Left cardiac atrium (tissue), 4 donors: ENCODE data around the gene IPP. TPM values are rescaled to one million over a fixed set of nuclear protein-coding genes. Genes with fewer than 3 reads are reported as not detected.
A peak's percentile ranks its signal among the peaks of the same experiment; 100 is the strongest.

Experiments
- ATAC-seq, 2 donors: fragments of 200-7000 bp; cut with Tn5 transposase; one replicate each; pipeline ENCODE4 v1.9.1; 2020; ENCODE audit warnings: mild to moderate bottlenecking in 2 of 2, moderate library complexity in 2 of 2
- DNase-seq: peaks from one replicate; pipeline ENCODE4 v3.0.0-alpha.2; 2020
- intact Hi-C, 2 donors: fragments of 100-400 bp; cut with DNase I; formaldehyde crosslinking; loops; one replicate each; pipeline versions ENCODE4 v1.14.1 to v1.15.1; 2022 to 2023
- long read RNA-seq: library from polyadenylated mRNA; unstranded; transcript quantifications from one replicate; pipeline ENCODE4 v2.0.0, GENCODE V29; 2021
- total RNA-seq, 2 donors: library from RNA; stranded (reverse); fragmentation: NEBNext Ultra II Directional; extraction: Animal tissue kit (Norgen Biotek cat#: 25700); gene quantifications; one replicate each; pipeline ENCODE4 v1.2.1, GENCODE V29; 2021
- donor health status: DM: no; HTN: yes; CAD: no.
- donor health status: DM: no; HTN: yes; CAD: no; lungs with severe emphysema.
- donor health status: DM: yes; HTN: yes; CAD: no.
- donor health status: Dilated cardiomyopathy.

The IPP gene
- 10 to 100 TPM in 1 of 2 donors, 1 to 10 TPM in 1; 9.4 to 11.2 TPM for total RNA-seq
- long read RNA-seq, transcript IPP-202 (9 exons, 3,113 nt), result major isoform, 10 of 17 reads
- long read RNA-seq, partial matches to known transcripts, result 2 of 17 reads
- long read RNA-seq, other reads (novel, unspliced or antisense), result 5 of 17 reads

DNA sequence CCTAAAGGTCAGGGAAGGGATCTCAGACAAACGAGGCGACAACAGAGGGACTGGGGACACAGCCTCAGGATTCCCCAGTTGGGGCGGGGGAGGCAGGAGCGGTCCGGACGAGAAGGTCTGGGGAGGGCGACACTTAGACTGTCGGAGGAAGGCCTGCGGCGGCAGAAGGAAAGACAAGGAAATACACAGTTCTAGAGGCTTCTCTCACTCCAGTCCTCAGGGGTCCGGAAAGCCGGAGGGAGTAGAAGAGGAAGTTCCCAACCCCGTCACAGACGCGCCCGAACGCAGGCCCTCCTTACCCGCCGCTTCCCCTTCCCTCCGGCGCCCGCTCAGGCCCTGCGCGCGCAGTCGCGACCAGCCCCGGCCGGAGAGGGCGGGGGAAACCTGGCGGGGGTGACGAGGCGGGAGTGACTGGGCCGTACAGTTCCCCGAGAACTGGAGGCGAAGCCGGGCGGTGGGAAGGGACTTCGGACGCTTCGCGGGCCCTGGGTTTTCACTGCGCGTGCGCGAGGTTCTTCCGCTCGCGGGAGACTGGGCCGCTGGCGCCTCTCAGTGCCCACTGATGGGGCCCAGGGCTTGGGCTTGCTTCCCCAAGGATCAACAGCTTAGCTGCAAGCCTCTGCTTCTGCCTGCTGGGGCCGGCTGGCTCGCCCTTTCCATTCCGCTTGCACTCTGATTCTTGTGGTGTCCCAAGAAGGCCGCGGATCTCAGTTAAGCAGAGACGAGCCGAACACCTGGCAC, at the start of gene IPP:
TSS of gene IPP (minus strand) at position 356 of the 741 bp plus-strand sequence. CDS start 4,242 bp downstream, outside the sequence.
- intact Hi-C loops, result no loop called here
- ATAC-seq, result peak; percentile 99
- DNase-seq, result peak; percentile 98

GRCh38 chr1:45796946-45797345, 46.5 kb upstream of the IPP start:
- DNase-seq, result no peak
- ATAC-seq, result no peak
- intact Hi-C loops, result no loop called here

- DNase-seq, result no peak
- no peak for ATAC-seq
- intact Hi-C loops, result no loop called here
These were observed 45.9 kb upstream of the IPP start for GRCh38 chr1:45796381-45796780.

DNA sequence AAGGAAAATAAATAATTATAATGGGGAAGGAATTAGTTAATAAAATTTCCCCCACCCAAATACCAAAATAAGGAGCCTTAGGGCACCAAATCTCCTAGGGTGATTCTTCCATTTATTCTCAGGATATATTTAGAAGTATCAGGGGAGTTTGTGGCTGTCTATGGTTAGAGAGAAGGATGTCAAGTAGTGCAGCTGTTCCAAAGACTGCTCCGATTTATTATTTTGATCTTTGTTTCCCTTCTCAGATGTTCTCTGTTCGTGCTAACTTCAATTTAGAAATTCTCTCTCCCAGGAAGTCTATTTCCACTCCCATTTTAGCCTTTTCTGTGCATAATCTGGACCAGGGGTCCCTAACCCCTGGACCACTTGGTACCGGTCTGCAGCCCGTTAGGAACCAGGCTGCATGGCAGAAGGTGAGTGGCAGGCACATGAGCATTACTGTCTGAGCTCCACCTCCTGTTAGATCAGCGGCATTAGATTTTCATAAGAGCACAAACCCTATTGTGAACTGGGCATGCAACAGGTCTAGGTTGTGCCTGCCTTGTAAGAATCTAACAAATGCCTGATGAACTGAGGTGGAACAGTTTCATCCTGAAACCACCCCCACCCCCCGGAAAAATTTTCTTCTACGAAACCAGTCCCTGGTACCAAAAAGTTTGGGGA, 43.6 kb upstream of the IPP start:
- intact Hi-C loops, result no loop called here
- no peak for DNase-seq
- ATAC-seq, result no peak

DNA sequence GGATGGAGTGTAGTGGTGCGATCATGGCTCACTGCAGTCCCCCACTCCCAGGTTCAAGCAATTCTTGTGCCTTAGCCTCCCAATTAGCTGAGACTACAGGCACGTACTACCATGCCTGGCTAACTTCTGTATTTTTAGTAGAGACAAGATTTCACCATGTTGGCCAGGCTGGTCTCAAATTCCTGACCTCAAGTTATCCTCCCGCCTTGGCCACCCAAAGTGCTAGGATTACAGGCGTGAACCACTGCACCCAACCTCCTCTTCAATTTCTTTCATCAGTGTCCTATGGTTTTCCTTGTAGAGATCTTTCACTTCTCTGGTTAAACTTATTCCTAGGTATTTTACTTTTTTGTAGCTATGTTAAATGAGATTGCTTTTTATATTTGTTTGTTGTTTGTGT, 42.3 kb upstream of the IPP start:
- intact Hi-C loops, result no loop called here
- no peak for ATAC-seq
- DNase-seq, result no peak

GRCh38 chr1:45789601-45790000, 39.1 kb upstream of the IPP start:
- ATAC-seq, result no peak
- no peak for DNase-seq
- intact Hi-C loops, result no loop called here

GRCh38 chr1:45787905-45788304, 37.5 kb upstream of the IPP start:
- DNase-seq (no peak), ATAC-seq (no peak)
- intact Hi-C loops, result no loop called here

DNA sequence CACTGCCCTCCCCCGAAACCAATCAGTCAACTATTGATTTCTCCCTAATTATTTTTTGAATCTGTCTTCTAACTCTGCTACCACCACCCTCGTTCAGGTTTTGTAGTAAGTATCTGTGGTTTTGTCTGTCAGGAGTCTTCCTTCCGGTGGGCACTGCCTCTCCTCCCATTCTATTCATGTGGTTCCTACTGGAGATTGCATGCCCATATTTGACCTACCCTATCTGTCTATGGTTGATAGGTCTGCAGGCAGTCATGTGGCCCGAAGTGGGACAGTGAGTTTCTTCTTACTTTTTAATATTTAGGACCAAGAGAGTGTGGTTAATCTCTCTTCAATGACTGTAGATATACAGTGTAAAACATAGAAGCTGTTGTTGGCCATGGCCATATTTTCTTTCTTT, 35.1 kb upstream of the IPP start:
- DNase-seq (no peak), ATAC-seq (no peak)
- intact Hi-C loops, result no loop called here

GRCh38 chr1:45775794-45776193, 25.3 kb upstream of the IPP start:
- DNase-seq (no peak), ATAC-seq (no peak)
- intact Hi-C loops, result no loop called here

DNA sequence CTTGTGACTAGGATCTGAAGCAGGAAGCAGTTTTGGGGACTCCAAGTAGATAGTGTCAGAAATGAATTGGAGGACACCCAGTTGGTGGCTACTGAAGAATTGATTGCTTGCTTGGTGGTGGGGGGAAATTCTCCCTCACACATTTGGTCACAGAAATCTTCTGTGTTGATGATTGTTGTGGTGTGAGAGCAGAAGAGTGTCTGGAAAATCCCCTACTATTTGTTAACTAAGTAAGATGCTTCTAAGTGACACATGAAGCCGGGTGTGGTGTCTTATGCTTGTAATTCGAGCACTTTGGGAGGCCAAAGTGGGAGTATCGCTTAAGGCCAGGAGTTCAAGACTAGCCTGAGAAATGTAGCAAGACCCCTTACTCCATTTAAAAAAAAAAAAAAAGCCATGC, 22.5 kb upstream of the IPP start:
- DNase-seq (no peak), ATAC-seq (no peak)
- intact Hi-C loops, result no loop called here

- DNase-seq (no peak), ATAC-seq (peak in 1 of 2 donors; percentile 30)
- intact Hi-C loops, result no loop called here
These were observed 18.9 kb upstream of the IPP start for GRCh38 chr1:45769261-45769932.

GRCh38 chr1:45767035-45767434, 16.6 kb upstream of the IPP start:
- no peak for ATAC-seq
- no peak for DNase-seq

GRCh38 chr1:45765999-45766792, 15.7 kb upstream of the IPP start:
- DNase-seq, result no peak
- ATAC-seq, result no peak
- intact Hi-C loops, result no loop called here

More at GRCh38 chr1:45767035-45767434, 16.6 kb upstream of the IPP start:
- intact Hi-C loops, result no loop called here

GRCh38 chr1:45762291-45762690, 11.8 kb upstream of the IPP start:
- intact Hi-C loops, result no loop called here
- ATAC-seq (no peak), DNase-seq (no peak)

DNA sequence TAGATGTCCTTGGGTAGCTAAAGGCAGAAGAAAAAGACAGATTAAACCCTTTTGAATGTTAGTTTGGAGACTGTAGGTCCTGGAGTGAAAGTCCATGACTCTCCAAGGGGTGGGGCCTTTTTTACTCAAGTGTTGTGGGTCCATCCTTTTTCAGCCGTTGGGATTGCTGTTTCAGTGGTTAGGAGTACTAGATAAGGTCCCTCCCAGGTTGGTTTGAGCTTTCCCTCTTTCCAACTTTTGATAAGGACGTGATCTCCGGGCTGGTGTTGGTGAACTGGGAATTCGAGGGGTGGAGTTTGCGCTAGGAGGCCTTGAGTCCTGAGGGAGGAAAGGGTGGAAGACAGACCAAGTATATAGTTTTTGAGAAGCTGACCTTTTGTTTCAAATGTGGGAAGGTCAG, 5.2 kb upstream of the IPP start:
- ATAC-seq (no peak), DNase-seq (no peak)

DNA sequence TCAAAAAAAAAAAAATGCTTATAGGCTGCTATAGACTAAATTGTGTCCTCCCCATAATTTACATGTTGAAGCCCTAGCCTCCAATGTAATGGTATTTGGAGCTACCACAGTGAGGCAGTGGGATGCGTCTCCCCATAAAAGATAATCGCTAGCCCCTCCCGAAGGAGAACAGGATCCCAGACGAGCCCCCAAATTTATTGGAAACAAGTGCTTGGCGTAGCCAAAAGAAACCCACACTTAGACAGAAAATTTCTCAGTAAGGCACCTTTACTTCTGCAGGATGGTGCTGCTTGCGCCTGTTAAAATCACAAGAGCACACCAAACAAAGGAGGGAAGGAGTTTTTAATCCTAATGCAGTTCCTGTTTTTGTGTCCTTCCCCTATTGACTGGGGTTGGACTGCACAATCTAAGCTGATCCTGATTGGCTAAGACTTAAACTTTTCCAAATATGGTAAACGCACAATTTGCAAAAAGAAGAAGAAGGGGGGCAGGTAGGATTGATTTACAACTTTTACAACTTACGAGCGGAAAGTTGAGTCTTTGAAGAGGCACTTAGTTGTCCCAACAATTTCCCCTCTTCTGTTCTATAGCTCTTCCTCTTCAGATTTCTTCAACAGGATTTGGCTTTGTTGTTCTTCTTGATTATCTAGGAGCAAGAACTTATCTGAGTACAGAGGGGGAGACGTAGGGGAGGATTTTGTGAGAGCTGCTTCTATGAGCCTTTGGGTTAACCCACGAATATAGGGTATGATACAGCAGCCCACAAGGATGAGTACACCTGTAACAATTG, 3.0 kb upstream of the IPP start:
- ATAC-seq, result no peak

More for the DNA sequence above, 5.2 kb upstream of the IPP start:
- intact Hi-C loops, result no loop called here

GRCh38 chr1:45752441-45753052, 2.1 kb upstream of the IPP start:
- ATAC-seq (no peak), DNase-seq (no peak)
- intact Hi-C loops, result no loop called here

More for the DNA sequence above, 3.0 kb upstream of the IPP start:
- intact Hi-C loops, result no loop called here
- no peak for DNase-seq

GRCh38 chr1:45752014-45752413, 1.6 kb upstream of the IPP start:
- DNase-seq (no peak), ATAC-seq (no peak)
- intact Hi-C loops, result no loop called here
